Fibroblast of the aortic adventitia (primary cell): ENCODE results near the gene PROSER2. TPM values are rescaled to one million over a fixed set of nuclear protein-coding genes. Genes with fewer than 3 reads are reported as not detected.

Experiments used
- DNase-seq: peaks from one replicate; pipeline ENCODE4 v3.0.0-alpha.2; 2010; ENCODE audit warnings: low read depth
- H3K4me3 ChIP-seq: 2 replicates; pipeline ENCODE4 v1.5.1; 2011; ENCODE audit warnings: low read depth, mild to moderate bottlenecking, control low read depth, low read length, moderate library complexity
- total RNA-seq: library from RNA; depleted of rRNA; stranded (reverse); fragments of >200 nt; gene quantifications from 2 replicates; pipeline ENCODE4 v1.2.3, GENCODE V29; 2012; ENCODE audit warnings: low replicate concordance
- TF ChIP-seq, protein P1 (sequence below): IDR thresholded peaks from 2 replicates; pipeline ENCODE4 v1.5.1; 2011; ENCODE audit warnings: mild to moderate bottlenecking, low read length, control low read depth, inconsistent platforms; ENCODE audit not compliant: insufficient read depth

PROSER2 gene
- total RNA-seq, 1 donor, result 3.1 TPM

DNA sequence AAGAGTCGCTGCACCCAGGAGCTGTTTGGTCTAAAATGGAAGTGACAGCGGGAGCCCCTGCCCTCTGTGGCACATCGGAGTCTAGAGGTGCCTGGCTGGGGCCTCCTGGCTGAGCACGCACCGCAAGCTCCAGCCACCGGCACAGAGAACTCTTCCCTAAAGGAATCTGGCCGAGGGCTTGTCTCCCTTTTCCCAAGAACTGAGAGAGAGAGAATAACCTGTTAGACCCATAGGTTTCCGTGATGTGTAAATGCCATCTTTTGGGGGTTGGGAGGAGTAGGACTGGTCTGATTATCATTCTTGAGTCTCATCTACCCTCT lies 47.3 kb downstream of the PROSER2 start:
- TF ChIP-seq, protein P1, sequence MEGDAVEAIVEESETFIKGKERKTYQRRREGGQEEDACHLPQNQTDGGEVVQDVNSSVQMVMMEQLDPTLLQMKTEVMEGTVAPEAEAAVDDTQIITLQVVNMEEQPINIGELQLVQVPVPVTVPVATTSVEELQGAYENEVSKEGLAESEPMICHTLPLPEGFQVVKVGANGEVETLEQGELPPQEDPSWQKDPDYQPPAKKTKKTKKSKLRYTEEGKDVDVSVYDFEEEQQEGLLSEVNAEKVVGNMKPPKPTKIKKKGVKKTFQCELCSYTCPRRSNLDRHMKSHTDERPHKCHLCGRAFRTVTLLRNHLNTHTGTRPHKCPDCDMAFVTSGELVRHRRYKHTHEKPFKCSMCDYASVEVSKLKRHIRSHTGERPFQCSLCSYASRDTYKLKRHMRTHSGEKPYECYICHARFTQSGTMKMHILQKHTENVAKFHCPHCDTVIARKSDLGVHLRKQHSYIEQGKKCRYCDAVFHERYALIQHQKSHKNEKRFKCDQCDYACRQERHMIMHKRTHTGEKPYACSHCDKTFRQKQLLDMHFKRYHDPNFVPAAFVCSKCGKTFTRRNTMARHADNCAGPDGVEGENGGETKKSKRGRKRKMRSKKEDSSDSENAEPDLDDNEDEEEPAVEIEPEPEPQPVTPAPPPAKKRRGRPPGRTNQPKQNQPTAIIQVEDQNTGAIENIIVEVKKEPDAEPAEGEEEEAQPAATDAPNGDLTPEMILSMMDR, result no peak
- no peak overlapping the region for H3K4me3 ChIP-seq
- no peak for DNase-seq

DNA sequence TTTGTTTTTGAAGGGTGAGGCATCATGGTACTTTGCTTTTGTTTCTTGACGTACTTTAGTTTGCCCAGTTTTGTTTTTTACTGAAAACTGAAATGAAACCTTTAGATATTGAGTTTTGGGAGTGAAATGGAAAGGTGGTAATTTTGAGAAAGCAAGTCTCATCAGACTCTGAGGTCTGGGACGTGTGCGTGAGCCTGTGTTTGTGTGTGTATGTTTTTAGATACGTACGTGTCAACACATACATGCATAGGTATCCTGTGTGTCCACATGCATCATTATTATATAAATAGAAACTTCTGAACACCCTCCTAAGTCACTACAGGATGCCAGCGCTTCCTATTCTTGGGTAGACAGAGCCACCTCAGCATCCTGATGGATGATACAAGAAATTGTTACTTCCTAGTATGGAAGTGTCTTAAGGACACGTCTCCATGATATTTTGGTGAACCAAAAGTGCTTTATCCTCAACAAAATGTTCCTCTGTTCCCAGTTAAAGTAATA lies 47.8 kb downstream of the PROSER2 start:
- DNase-seq, result no peak
- TF ChIP-seq, protein P1, result no peak
- no peak overlapping the region for H3K4me3 ChIP-seq

DNA sequence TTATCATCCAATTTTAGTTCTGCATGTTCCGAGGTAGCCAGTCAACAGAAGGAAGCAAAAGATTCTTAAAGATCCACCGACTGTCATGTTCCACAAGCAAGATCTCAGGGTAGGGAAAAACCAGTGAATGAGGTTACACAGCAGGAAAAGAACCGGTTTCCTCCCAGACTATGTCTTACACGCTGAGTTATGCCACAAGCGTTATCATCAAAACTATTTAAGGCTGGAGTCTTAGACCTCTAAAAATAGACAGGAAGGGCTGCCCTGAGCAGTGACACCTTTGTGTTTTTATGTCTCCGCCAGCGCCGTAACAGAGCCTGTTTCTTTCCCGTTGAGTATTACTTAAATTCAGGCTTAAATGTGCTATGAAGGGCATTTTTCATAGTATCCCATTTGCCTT lies 48.3 kb downstream of the PROSER2 start:
- TF ChIP-seq, protein P1, result no peak
- DNase-seq, result no peak
- H3K4me3 ChIP-seq, result no peak overlapping the region

DNA sequence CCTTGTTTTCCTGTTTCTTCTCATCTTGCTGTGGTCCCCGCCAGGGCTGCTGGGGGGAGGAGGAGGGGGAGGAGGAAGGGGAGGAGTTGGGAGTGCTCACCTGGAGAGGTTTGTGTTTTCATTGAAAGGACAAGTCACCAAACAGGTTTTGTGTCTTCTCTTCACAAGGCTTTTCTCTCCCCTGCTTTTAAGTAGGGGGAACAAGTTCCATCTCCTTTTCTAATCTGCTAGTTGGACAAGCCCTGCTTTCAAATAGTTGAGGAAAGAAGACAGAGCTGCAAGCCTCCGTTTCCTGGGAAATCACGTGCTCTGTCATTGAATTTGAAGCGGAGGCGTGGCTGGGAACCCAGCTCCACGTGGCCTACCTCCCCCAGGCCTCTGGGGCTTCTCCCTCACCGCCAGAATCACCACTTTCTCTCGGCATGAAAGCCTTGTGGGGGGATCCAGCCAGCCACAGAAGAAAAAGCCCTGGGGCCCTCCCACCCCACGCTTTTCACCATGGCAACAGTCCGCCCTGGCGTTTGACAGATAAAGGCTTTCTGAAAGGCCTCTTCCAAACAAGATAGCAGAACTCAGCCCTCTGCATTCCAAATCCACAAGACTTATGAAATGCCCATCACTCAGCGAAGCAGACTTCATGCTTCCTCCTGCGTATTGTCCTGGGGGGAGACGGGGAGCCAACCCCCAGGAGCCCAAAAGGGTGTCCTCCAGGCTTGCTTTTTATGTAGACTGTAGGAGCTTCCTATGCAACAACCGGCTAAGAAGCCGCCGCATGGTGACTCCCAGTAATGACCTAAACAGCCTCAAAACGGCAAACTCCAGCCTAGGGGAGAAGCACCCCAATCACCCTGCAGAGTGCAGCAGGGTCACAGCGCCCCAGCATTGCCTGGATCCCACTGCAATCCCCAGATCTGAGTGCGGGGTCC lies 51.7 kb downstream of the PROSER2 start:
- DNase-seq, result peak; percentile 58
- no peak overlapping the region for H3K4me3 ChIP-seq
- TF ChIP-seq, protein P1, result no peak

DNA sequence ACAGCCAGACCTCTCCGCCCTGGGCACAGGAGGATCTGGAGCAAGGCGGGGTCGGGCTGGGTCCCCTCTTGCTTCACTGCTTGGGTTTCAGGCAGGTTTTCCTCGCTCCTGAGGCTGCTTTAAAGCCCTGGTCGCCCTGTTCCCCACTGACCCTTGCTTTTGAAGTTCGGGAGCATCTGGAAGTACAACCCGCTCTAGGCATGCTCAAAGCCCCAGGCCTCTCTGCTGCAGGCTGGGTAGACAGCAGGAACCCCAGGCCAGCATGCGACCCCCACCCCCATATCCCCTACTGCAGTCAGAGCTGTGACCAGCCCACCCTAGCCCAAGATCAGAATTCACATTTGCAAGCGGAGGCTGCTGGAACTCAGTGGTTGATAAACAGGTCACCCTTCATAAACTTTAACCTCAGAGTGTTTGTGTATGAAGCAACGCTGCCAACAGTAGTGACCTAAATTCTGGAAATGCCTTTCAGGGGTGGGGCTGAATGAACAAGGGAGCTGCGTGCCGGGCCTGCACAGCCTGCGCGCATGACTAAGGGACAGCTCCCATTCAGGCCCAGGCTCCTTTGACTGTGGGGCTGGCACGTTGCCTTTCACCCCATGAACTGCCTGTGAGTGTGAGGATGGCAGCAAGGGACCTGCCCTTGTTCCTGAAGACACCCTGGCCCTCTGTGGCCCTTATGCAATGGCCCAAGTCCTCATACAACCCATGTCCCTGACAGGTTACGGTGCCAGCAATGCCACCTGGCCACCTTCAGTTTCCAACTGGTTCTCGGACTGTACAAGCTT lies 52.5 kb downstream of the PROSER2 start:
- H3K4me3 ChIP-seq, result no peak overlapping the region
- DNase-seq, result peak; percentile 91
- TF ChIP-seq, protein P1, result no peak

DNA sequence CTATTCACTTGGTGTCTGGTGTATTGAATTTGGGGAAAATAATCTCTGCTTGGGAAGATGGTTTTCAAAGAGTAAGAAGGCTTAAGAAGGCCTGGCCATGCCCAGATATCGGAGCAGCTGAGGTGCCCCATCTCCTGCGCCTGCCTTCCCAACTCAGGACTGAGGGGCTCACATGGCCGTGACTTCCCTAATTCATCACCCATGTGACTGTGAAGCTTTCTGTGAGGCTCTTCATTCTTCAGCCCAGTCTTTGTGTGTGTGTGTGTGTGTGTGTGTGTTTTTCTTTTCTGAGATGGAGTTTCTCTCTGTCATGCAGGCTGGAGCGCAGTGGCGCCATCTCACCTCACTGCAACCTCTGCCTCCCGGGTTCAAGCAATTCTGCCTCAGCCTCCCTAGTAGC lies 53.2 kb downstream of the PROSER2 start:
- DNase-seq, result peak; percentile 10
- TF ChIP-seq, protein P1, result no peak

More for the DNA sequence above, 53.2 kb downstream of the PROSER2 start:
- no peak overlapping the region for H3K4me3 ChIP-seq
